GM19324 (cell line): Measurements from ENCODE around the gene RNF207.

Source experiments
- ATAC-seq: cut with Tn5 transposase; IDR thresholded peaks from one replicate; pipeline ENCODE4 v1.9.1; 2021; ENCODE audit warnings: mild to moderate bottlenecking, moderate library complexity; ENCODE audit not compliant: unreplicated experiment, low FRiP score

RNF207 gene

GRCh38 chr1:6247651-6248050, 41.7 kb downstream of the RNF207 start:
- no peak for ATAC-seq

GRCh38 chr1:6248161-6248776, 42.4 kb downstream of the RNF207 start:
- no peak for ATAC-seq

- no peak for ATAC-seq
Observed at GRCh38 chr1:6248932-6249738, 43.2 kb downstream of the RNF207 start.

- ATAC-seq, result no peak
Observed at GRCh38 chr1:6249739-6250689, 44.1 kb downstream of the RNF207 start.

- ATAC-seq, result no peak
Observed at GRCh38 chr1:6251233-6251632, 45.3 kb downstream of the RNF207 start.

- ATAC-seq, result no peak
Observed at GRCh38 chr1:6251681-6252373, 45.9 kb downstream of the RNF207 start.

- no peak for ATAC-seq
Observed at GRCh38 chr1:6252374-6252710, 46.4 kb downstream of the RNF207 start.

GRCh38 chr1:6253380-6253779, 47.5 kb downstream of the RNF207 start:
- ATAC-seq, result no peak

- ATAC-seq, result no peak
Observed at GRCh38 chr1:6254691-6255090, 48.8 kb downstream of the RNF207 start.

GRCh38 chr1:6256645-6257044, 50.7 kb downstream of the RNF207 start:
- ATAC-seq, result no peak

- ATAC-seq, result no peak
Observed at GRCh38 chr1:6257541-6258069, 51.7 kb downstream of the RNF207 start.

GRCh38 chr1:6258675-6259074, 52.8 kb downstream of the RNF207 start:
- no peak for ATAC-seq

GRCh38 chr1:6259491-6260362, 53.8 kb downstream of the RNF207 start:
- no peak for ATAC-seq

- no peak for ATAC-seq
Observed at GRCh38 chr1:6260433-6260934, 54.6 kb downstream of the RNF207 start.

- no peak for ATAC-seq
Observed at GRCh38 chr1:6260961-6261614, 55.2 kb downstream of the RNF207 start, which contains the start of gene GPR153. Gene GPR153, minus strand, starts transcription at chr1:6261098. Its CDS starts 6,193 bp downstream, at chr1:6254905.

- ATAC-seq, result no peak
Observed at GRCh38 chr1:6261615-6261995, 55.7 kb downstream of the RNF207 start.

- no peak for ATAC-seq
Observed at GRCh38 chr1:6262555-6263420, 56.9 kb downstream of the RNF207 start.

- ATAC-seq, result no peak
Observed at GRCh38 chr1:6263716-6264115, 57.8 kb downstream of the RNF207 start.
